HAP-1 (cell line): ENCODE measurements around the gene PNKD.

Experiments
- DNase-seq, 2 experiments: peaks; one replicate each; pipeline ENCODE4 v3.0.0-alpha.2; 2016 to 2020; ENCODE audit warnings: low spot score in 2 of 2
- H3K27me3 ChIP-seq: fragments of 250-450 bp; sonication (Bioruptor Pico); 2 replicates; pipeline ENCODE4 v1.5.1; 2020; ENCODE audit warnings: low read depth, mild to moderate bottlenecking, moderate library complexity
- H3K36me3 ChIP-seq: fragments of 250-450 bp; sonication (Bioruptor Pico); replicated peaks from 2 replicates; pipeline ENCODE4 v1.5.1; 2020; ENCODE audit warnings: mild to moderate bottlenecking
- H3K4me1 ChIP-seq: fragments of 250-450 bp; sonication (Bioruptor Pico); 2 replicates; pipeline ENCODE4 v1.5.1; 2020; ENCODE audit warnings: mild to moderate bottlenecking
- H3K4me3 ChIP-seq: fragments of 250-450 bp; sonication (Bioruptor Pico); 2 replicates; pipeline ENCODE4 v1.5.1; 2020; ENCODE audit warnings: mild to moderate bottlenecking, moderate library complexity
- H3K9me3 ChIP-seq: fragments of 250-450 bp; sonication (Bioruptor Pico); 2 replicates; pipeline ENCODE4 v1.5.1; 2020; ENCODE audit warnings: mild to moderate bottlenecking, moderate library complexity
- in situ Hi-C: fragments of 300-500 bp; cut with MboI; formaldehyde crosslinking; loops from 3 replicates; pipeline ENCODE4 v1.14.3; 2020; ENCODE audit warnings: low sequenced_read_pairs, inconsistent platforms, mixed read lengths

The PNKD gene

GRCh38 chr2:218284106-218284811 is 13.9 kb downstream of the PNKD start:
- peaks cover 7% of the 10 kb centered on the region for H3K4me1 ChIP-seq
- no peaks in the 10 kb centered on the region for H3K9me3 ChIP-seq
- no peak for DNase-seq
- H3K4me3 ChIP-seq: no peak overlapping the region
- peaks cover 14% of the 10 kb centered on the region for H3K36me3 ChIP-seq
- in situ Hi-C loops: loop anchor here (25.0 kb wide), 1 partner anchor 378 kb away; the partner anchor contains the start of genes BCS1L, RNF25, STK36 and ZNF142
- no peaks in the 10 kb centered on the region for H3K27me3 ChIP-seq

- Histone ChIP-seq H3K4me3 (no peak overlapping the region), H3K4me1 (peaks cover 14% of the 10 kb centered on the region), H3K27me3 (no peaks in the 10 kb centered on the region), H3K9me3 (no peaks in the 10 kb centered on the region), H3K36me3 (peaks cover 4% of the 10 kb centered on the region; the same call in 1 of the 2 replicates)
- in situ Hi-C loops: loop anchor here (25.0 kb wide), 1 partner anchor 377 kb away; the partner anchor contains the start of genes BCS1L, RNF25, STK36 and ZNF142
- DNase-seq: no peak
Observed at GRCh38 chr2:218285604-218286003, 15.3 kb downstream of the PNKD start.

GRCh38 chr2:218286570-218287459 is 16.5 kb downstream of the PNKD start:
- DNase-seq: peak; percentile 66 to 86
- in situ Hi-C loops: loop anchor here (25.0 kb wide), 1 partner anchor 375 kb away; the partner anchor contains the start of genes BCS1L, RNF25, STK36 and ZNF142
- peaks cover 14% of the 10 kb centered on the region for H3K4me1 ChIP-seq

GRCh38 chr2:218289639-218290315 is 19.5 kb downstream of the PNKD start:
- H3K4me3 ChIP-seq: no peak overlapping the region
- peaks cover 24% of the 10 kb centered on the region for H3K4me1 ChIP-seq
- DNase-seq: peak in 1 of 2 experiments; percentile 7
- H3K36me3 ChIP-seq: no peaks in the 10 kb centered on the region
- in situ Hi-C loops: loop anchor here (25.0 kb wide), 1 partner anchor 373 kb away; the partner anchor contains the start of genes BCS1L, RNF25, STK36 and ZNF142
- no peaks in the 10 kb centered on the region for H3K27me3 ChIP-seq
- no peaks in the 10 kb centered on the region for H3K9me3 ChIP-seq

More at GRCh38 chr2:218286570-218287459, 16.5 kb downstream of the PNKD start:
- H3K36me3 ChIP-seq: no peaks in the 10 kb centered on the region
- H3K9me3 ChIP-seq: no peaks in the 10 kb centered on the region
- H3K4me3 ChIP-seq: no peak overlapping the region
- H3K27me3 ChIP-seq: no peaks in the 10 kb centered on the region

GRCh38 chr2:218290316-218291261 is 20.3 kb downstream of the PNKD start:
- H3K36me3 ChIP-seq: no peaks in the 10 kb centered on the region
- in situ Hi-C loops: loop anchor here (25.0 kb wide), 1 partner anchor 372 kb away; the partner anchor contains the start of genes BCS1L, RNF25, STK36 and ZNF142
- no peak for DNase-seq
- peaks cover 25% of the 10 kb centered on the region for H3K4me1 ChIP-seq
- no peak overlapping the region for H3K4me3 ChIP-seq
- H3K9me3 ChIP-seq: no peaks in the 10 kb centered on the region
- H3K27me3 ChIP-seq: no peaks in the 10 kb centered on the region

- Histone ChIP-seq H3K36me3 (no peaks in the 10 kb centered on the region), H3K4me1 (peaks cover 25% of the 10 kb centered on the region), H3K27me3 (no peaks in the 10 kb centered on the region), H3K9me3 (no peaks in the 10 kb centered on the region), H3K4me3 (peak overlapping the region; percentile 71)
- in situ Hi-C loops: loop anchor here (25.0 kb wide), 1 partner anchor 371 kb away; the partner anchor contains the start of genes BCS1L, RNF25, STK36 and ZNF142
- no peak for DNase-seq
Observed at GRCh38 chr2:218291318-218292047, 21.2 kb downstream of the PNKD start.

- in situ Hi-C loops: loop anchor here (25.0 kb wide), 1 partner anchor 370 kb away; the partner anchor contains the start of genes BCS1L, RNF25, STK36 and ZNF142
- no peaks in the 10 kb centered on the region for H3K9me3 ChIP-seq
- H3K27me3 ChIP-seq: no peaks in the 10 kb centered on the region
- peaks cover 20% of the 10 kb centered on the region for H3K4me1 ChIP-seq
- no peaks in the 10 kb centered on the region for H3K36me3 ChIP-seq
- DNase-seq: peak; percentile 68 to 81
- H3K4me3 ChIP-seq: peak within 1 kb of the TSS; percentile 71
Observed at GRCh38 chr2:218292048-218293014, 22.0 kb downstream of the PNKD start, which contains the start of gene TMBIM1. Gene TMBIM1, minus strand, starts transcription at chr2:218292503. Its CDS starts 10,362 bp downstream, at chr2:218282141.

GRCh38 chr2:218293715-218294429 is 23.6 kb downstream of the PNKD start:
- DNase-seq: no peak
- Histone ChIP-seq H3K4me1 (peaks cover 18% of the 10 kb centered on the region), H3K27me3 (no peaks in the 10 kb centered on the region), H3K36me3 (no peaks in the 10 kb centered on the region), H3K9me3 (no peaks in the 10 kb centered on the region), H3K4me3 (no peak overlapping the region)
- in situ Hi-C loops: loop anchor here (25.0 kb wide), 1 partner anchor 368 kb away; the partner anchor contains the start of genes BCS1L, RNF25, STK36 and ZNF142

- in situ Hi-C loops: loop anchor here (25.0 kb wide), 1 partner anchor 368 kb away; the partner anchor contains the start of genes BCS1L, RNF25, STK36 and ZNF142
Observed at GRCh38 chr2:218294430-218295022, 24.2 kb downstream of the PNKD start.

GRCh38 chr2:218295029-218295428 is 24.7 kb downstream of the PNKD start:
- no peak overlapping the region for H3K4me3 ChIP-seq
- H3K9me3 ChIP-seq: no peaks in the 10 kb centered on the region
- no peaks in the 10 kb centered on the region for H3K36me3 ChIP-seq
- in situ Hi-C loops: loop anchor here (25.0 kb wide), 1 partner anchor 367 kb away; the partner anchor contains the start of genes BCS1L, RNF25, STK36 and ZNF142
- peaks cover 15% of the 10 kb centered on the region for H3K4me1 ChIP-seq
- no peak for DNase-seq
- no peaks in the 10 kb centered on the region for H3K27me3 ChIP-seq

More at GRCh38 chr2:218294430-218295022, 24.2 kb downstream of the PNKD start:
- no peak overlapping the region for H3K4me3 ChIP-seq
- H3K9me3 ChIP-seq: no peaks in the 10 kb centered on the region
- H3K36me3 ChIP-seq: no peaks in the 10 kb centered on the region
- no peaks in the 10 kb centered on the region for H3K27me3 ChIP-seq
- DNase-seq: no peak
- H3K4me1 ChIP-seq: peaks cover 18% of the 10 kb centered on the region
